CD1c-positive myeloid dendritic cell (primary cell): ENCODE data around the gene CHID1.
A peak's percentile ranks its signal among the peaks of the same experiment; 100 is the strongest.

ENCODE experiments used
- DNase-seq: peaks from one replicate; pipeline ENCODE4 v3.0.0-alpha.2; 2016; ENCODE audit errors: extremely low spot score

The CHID1 gene

GRCh38 chr11:933142-933851, 22.7 kb upstream of the CHID1 start:
- peak; percentile 73 for DNase-seq

- DNase-seq, result peak; percentile 72
Measured at GRCh38 chr11:932435-932834, 21.8 kb upstream of the CHID1 start.

- DNase-seq, result no peak
Measured at GRCh38 chr11:931385-931784, 20.8 kb upstream of the CHID1 start.

GRCh38 chr11:929405-929804, 18.8 kb upstream of the CHID1 start:
- DNase-seq, result no peak

- DNase-seq, result no peak
Measured at GRCh38 chr11:928786-929185, 18.2 kb upstream of the CHID1 start.

GRCh38 chr11:927871-928270, 17.3 kb upstream of the CHID1 start:
- DNase-seq, result no peak

GRCh38 chr11:926341-926916, 15.8 kb upstream of the CHID1 start:
- peak; percentile 31 for DNase-seq

- DNase-seq, result peak; percentile 97
Measured at GRCh38 chr11:925496-926301, 15.1 kb upstream of the CHID1 start, which contains the start of gene AP2A2. TSS of gene AP2A2 (plus strand) at chr11:925870. CDS start at chr11:926022, 152 bp downstream.

GRCh38 chr11:925158-925495, 14.5 kb upstream of the CHID1 start:
- no peak for DNase-seq

GRCh38 chr11:924406-925157, 14.0 kb upstream of the CHID1 start:
- DNase-seq, result no peak

GRCh38 chr11:923691-924405, 13.2 kb upstream of the CHID1 start:
- no peak for DNase-seq

- DNase-seq, result no peak
Measured at GRCh38 chr11:921921-922678, 11.5 kb upstream of the CHID1 start.

GRCh38 chr11:917426-917825, 6.8 kb upstream of the CHID1 start:
- no peak for DNase-seq

GRCh38 chr11:914747-915501, 4.3 kb upstream of the CHID1 start:
- peak; percentile 59 for DNase-seq

- DNase-seq, result no peak
Measured at GRCh38 chr11:914204-914603, 3.6 kb upstream of the CHID1 start.

GRCh38 chr11:913043-913442, 2.4 kb upstream of the CHID1 start:
- DNase-seq, result no peak

GRCh38 chr11:912266-912665, 1.7 kb upstream of the CHID1 start:
- no peak for DNase-seq

- DNase-seq, result no peak
Measured at GRCh38 chr11:911890-912219, 1.2 kb upstream of the CHID1 start.

- peak; percentile 89 for DNase-seq
Measured at GRCh38 chr11:911031-911889, 650 bp upstream of the CHID1 start.
